NCI-H1417 treated with DMSO at 0.1 percent for 48 hours (cell line): ENCODE results near the gene PXDN.
"Not testable (repeated sequence)": the region's sequence is repeated elsewhere in the genome, so short reads cannot be mapped to it uniquely, and the experiment has no call there.

Source experiments
- DNase-seq: peaks from one replicate; lab custom pipeline; 2025; lab: John Stamatoyannopoulos, UW

Gene PXDN

DNA sequence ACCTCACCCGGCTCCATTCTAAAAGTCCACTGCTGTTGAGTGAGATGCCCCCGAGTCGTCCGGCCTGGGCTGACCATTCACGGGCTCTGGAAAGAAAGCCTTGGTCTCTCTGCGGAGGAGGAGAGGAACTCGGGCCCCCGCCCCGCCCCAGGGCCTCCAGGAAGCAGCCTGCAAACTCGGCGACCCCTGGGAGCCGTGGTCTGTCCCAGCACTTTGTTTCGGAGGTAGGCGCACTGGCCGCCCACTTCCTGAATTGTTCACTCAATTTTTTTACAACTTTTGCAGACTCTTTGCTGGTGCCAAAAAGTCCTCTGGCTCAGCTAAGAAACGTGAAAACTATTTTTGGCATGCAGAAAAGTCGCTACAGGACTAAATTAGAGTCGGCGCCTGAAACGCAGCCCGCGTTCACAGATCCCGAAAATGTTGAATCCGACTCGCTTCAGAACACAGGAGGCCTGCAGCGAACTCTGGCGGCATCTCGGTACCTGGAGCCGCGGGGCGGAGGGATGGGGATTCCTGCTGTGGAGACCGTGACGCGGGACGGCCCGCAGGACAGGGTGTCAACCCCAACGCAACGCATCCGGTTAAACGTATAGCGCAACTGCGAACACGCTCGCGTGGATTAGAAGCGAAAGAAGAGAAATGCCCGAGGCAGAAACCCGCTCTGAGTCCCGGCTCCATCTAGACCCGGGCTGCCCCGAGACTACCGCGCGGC lies 1.5 kb downstream of the PXDN start:
- DNase-seq, result no peak

DNA sequence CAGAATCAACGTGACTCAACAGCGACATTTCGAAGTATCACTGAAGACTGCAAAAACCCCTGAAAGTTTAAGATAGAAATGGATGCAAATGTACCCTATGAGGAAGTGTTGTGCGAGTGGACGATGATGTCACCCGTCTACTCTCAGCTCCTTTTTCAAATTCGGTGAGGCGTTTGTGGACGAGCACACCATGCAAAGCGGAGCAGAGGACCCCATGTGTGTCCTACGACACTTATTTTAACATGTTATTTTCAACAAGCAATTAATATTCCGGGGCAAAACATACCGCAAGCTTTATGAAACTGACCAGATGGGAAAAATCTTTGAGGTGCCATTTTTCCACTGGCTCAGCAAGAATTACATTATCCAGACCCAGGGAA lies 2.0 kb downstream of the PXDN start:
- DNase-seq, result no peak

- no peak for DNase-seq
These were observed 2.5 kb downstream of the PXDN start for GRCh38 chr2:1741851-1742250.

DNA sequence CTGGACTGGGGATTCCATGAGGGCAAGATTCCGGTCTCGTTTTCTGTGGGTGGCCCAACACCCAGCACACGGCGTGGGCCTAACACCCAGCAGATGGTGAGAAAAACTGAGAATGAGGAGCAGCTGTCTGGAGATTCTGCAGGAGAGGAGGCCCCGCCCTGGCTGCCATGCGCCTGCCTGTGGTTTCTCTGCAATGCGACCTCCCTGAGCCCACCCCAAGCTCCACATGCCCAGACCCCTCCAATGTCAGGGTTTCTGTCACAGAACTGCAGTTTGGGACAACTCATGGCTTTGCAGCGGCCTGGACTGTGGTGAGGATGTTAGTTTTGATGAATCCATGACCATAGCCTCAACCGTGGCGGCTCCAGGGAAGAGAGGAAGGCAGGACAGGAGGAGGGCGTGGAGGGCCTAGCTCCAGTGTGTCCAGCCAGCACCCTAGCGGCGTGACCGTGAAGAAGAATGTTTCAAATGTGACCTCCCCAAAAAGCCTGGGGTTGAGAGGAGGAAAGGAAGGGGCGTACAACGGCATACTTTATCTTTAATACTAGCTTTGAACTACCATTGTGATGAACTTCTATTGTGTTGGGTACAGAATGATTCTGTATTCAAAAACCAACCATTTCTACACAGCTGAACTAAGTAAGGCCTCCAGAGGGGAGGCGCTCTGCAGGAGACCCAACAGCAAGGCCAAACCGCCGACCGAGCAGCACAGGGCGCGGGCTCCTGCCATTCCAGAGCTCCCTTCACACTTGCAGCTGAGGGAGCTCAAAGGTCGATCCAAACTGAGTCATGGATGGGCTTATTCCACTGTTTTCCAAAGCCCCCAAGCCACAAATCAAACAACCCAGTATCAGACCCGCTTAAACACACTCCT lies 3.4 kb downstream of the PXDN start:
- no peak for DNase-seq

GRCh38 chr2:1739961-1740715 lies 4.2 kb downstream of the PXDN start:
- no peak for DNase-seq

DNA sequence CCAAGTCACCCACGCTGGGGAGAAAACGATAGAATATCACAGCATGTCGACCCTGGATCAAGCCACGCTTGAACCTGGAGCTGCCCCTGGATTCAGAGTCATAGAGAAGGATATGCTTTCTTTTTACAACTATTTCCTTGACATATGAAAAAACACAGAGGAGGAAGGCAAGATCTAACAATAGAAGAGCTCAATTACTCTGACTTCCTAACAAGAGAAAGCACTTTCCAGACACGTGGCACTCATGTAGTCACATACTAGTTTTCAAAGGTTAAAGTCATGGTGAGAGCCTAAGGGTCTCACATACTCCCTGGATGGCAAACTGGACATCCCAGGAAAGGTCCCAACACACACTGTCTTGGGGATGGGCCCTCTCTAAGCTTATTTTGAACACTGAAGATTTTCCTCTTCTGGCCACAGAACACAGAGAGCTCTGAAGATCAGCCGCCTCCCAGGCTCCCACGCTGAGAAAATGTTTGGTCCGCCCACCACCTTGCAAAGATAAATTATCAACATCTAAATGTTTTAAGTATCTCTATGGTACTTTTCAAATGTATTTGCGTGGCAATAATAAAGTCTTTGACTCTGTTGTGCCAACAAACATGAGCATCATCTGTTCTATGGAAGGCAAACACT lies 4.9 kb downstream of the PXDN start:
- no peak for DNase-seq

GRCh38 chr2:1738646-1739302 lies 5.5 kb downstream of the PXDN start:
- DNase-seq, result no peak

DNA sequence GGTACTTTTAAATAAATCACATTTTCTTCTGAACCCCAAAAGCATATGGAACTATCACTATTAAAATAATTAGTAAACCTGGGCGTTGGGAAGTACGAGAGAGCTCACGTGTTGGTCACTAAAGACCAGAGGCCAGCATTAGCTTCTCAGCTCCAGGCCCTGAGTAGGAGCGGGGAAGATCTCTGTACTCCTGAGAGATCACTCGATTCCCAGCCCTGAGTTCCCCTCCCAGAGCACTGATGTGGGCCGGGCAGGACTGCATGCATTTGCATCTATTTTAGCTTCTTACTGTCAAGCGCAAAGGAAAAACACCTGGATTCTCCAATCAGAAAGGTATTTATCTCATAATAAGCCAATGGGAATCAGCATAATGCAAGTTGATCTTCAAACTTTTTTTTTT lies 6.2 kb downstream of the PXDN start:
- no peak for DNase-seq

- DNase-seq, result no peak
These were observed 7.3 kb downstream of the PXDN start for GRCh38 chr2:1736997-1737480.

DNA sequence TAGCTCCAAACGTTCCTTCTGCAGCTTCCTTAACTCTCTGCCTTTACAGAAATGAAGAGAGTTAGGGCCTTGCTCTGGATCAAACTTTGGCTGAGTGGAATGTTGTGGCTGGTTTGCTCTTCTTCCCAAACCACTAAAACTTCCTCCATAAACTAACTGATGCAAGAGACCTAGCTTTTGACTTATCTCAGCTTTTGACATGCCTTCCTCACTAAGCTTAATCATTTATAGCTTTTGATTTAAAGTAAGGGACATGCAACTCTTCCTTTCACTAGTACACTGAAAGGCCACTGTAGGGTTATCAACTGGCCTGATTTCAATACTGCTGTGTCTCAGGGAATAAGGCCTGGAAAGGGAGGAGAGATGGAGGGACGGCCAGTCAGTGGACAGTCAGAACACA lies 8.3 kb downstream of the PXDN start:
- DNase-seq, result no peak

DNA sequence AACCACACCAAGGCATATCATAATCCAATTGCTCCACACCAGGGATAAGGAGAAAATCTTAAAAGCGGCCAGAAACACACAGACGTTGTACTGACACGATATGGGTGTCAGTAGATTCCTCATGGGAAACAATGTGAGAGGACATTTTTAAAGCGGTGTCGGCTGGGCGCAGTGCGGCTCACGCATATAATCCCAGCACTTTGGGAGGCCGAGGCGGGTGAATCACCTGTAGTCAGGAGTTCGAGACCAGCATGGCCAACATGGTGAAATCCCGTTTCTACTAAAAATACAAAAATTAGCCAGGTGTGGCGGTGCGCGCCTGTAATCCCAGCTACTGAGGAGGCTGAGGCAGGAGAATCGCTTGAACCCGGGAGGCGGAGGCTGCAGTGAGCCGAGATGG lies 11.0 kb downstream of the PXDN start:
- DNase-seq, result not testable (repeated sequence)

- no peak for DNase-seq
These were observed 12.1 kb downstream of the PXDN start for GRCh38 chr2:1731963-1732768.

DNA sequence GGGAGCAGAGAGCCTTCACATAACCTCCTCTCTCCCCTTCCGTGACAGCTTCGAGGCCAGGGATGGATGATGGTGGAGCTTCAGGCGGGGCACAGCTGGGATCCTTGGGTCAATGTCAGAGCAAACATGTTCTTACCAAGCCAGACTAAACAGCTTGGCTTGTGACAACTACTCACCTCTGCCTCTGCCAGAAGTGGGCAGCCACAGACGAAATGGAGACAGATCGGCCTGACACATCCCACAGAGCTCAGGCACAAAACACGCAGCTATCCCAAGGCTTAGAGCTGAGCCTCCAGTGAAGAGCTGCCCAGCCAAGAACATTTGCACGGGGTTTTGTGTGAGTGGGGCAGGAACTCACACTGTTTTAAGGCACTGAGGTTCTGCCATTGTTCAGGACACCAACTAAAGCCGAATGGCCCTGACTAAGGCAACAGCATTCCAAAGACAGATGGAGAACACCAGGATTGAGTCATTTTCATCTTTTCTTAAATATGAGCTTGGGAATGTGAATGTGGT lies 12.8 kb downstream of the PXDN start:
- DNase-seq, result no peak

DNA sequence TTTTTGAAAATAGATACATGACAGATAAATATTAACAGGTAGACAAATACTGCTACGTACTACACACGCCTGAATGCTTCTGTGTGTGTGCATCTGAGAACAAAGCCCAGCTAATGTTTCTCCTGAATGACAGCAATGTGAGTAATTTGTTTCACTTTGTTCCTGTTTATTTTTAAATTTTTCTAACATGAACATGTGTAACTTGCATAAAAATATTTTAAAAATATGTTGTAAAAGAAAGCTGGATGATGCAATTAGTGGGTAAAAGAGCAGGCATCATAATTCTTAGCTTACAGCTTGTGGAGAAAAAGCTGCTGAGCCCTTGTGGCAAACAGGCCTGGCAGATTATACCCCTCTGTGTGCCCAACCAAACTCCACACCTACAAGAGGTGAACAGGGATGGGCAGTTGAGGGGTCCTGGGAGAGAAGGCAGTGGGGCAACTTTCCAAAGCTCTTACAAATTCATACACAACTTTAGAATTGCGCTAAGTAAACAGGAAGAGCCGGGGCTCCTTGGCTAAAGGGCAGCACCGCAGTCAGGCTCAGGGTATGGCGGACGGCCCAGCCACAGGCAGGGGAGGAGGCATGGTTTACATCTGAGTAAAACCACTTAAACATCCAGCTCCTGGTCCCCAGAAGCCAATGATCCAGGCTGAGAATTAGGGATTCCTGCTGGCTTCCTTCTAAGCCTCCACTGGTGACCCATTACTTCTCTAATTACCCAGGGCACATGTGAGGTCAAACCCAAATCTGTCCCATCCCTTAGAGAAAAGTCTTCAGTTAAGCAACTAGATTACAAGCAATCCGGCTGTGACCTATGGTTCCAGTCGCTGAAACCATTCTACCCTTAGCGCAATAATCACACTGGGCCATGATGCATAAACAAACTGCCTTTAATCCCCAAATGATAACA lies 14.0 kb downstream of the PXDN start:
- no peak for DNase-seq

DNA sequence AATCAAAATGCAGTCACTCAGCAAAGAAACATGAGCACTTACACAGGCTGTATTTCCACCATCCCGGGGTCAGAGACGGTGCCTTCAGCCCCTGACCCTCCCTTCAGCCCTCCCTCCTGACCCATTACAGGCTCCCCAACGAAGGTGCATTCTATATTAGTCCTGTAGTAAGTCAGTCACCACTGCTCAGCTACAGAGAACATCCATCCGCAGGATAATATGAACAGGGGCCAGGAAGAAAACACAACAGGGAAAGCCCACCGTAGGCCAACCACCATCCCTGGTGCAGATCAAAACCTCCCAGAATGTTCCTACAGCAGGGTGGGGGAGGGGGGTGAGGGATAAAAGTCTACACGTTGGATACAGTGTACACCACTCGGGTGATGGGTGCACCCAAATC lies 15.1 kb downstream of the PXDN start:
- DNase-seq, result no peak

GRCh38 chr2:1728821-1729220 lies 15.5 kb downstream of the PXDN start:
- no peak for DNase-seq

GRCh38 chr2:1727796-1728474 lies 16.4 kb downstream of the PXDN start:
- DNase-seq, result no peak

DNA sequence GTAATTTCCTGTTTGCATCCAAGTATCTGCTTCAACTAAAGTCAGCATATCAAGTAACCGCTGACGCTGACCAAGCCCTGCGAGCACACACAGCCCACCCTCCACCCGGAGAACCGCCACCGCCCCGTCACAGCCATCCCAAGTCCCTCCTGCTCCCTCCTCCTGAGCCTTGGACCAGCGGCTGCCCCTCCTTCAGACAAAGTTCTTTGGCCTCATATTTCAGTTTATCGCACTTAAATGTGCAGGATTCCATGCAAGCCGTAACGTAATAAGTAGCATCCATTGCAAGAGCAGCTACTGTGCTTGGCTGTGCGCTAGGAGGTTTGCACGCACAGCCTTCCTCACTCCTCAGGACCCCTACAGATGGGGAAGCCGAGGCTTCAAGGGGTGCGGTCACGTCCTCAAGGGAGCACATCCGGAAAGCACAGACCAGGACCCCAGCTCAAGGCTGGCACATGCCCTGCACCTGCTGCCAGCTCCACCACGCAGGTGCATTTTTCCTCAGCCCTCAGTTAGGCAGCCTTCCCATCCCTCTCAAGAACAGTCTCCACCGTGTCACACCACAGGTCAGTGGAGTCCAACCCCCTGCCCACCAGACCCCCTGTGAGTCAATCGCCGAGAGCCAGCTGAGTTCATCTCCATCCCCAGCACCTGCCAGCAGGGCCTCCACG lies 17.1 kb downstream of the PXDN start:
- DNase-seq, result no peak
